Testis (tissue), 2 donors: ENCODE data around the gene CADPS.

Source experiments
- POLR2A ChIP-seq: fragments of 450-650 bp; IDR thresholded peaks from one replicate; pipeline ENCODE4 v1.6.1; 2017; ENCODE audit warnings: antibody characterized with exemption, mild to moderate bottlenecking, moderate library complexity
- TF ChIP-seq, protein P1 (sequence below), 3 experiments: fragments of 450-650 bp in 2 of 3; fragments of 200-600 bp in 1 of 3; sonication (generic) in 1 of 3; IDR thresholded peaks; one replicate each; pipeline ENCODE4 v1.5.1; 2016 to 2019; ENCODE audit warnings: antibody characterized with exemption in 3 of 3, mild to moderate bottlenecking in 2 of 3, moderate library complexity in 1 of 3

DNA sequence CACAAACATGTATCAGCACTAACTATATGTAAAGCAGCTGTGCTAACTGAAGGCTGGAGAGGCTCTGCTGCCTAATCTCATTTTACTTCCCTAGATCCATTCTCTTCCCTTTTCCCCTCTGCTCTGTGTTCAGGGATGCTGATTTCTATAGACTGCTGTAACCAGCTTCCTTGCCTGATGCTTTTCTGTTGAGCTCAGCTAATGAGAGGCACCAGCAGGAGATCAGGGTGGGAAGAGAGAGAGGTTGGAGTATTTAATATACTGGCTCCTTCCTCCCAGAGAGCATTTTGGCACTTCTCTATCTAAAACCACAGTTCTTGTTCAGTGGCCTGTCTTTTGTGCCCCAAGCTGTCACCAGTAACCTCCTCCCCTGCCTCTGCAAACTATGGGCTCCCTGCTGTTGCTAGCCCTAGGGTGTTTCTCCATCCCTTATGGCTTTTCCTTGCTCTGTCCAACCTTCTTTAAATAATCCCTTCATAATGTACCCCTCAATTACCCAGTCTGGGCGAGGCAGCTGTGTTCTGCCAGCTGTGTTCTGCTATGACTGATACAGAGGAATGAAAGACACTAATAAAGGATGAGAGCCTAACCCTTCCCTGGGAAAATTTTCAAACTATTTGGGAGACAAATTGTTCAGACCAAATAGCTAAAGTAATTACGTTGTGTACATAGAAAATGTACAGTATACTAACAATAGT is 69.5 kb downstream of the CADPS start:
- TF ChIP-seq, protein P1, sequence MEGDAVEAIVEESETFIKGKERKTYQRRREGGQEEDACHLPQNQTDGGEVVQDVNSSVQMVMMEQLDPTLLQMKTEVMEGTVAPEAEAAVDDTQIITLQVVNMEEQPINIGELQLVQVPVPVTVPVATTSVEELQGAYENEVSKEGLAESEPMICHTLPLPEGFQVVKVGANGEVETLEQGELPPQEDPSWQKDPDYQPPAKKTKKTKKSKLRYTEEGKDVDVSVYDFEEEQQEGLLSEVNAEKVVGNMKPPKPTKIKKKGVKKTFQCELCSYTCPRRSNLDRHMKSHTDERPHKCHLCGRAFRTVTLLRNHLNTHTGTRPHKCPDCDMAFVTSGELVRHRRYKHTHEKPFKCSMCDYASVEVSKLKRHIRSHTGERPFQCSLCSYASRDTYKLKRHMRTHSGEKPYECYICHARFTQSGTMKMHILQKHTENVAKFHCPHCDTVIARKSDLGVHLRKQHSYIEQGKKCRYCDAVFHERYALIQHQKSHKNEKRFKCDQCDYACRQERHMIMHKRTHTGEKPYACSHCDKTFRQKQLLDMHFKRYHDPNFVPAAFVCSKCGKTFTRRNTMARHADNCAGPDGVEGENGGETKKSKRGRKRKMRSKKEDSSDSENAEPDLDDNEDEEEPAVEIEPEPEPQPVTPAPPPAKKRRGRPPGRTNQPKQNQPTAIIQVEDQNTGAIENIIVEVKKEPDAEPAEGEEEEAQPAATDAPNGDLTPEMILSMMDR (IDR thresholded peaks at IDR 0.05): no peak
- no peak for TF ChIP-seq POLR2A
